Prostate gland (tissue), 2 donors: ENCODE measurements around the gene FABP2.

Experiments used
- CTCF ChIP-seq, 4 experiments: fragments of 200-600 bp in 2 of 4; fragments of 450-650 bp in 2 of 4; sonication (generic) in 2 of 4; IDR thresholded peaks; 1 replicate in 3 of 4; 2 replicates in 1 of 4; pipeline ENCODE4 v1.5.1; 2016 to 2019; ENCODE audit warnings: antibody characterized with exemption in 4 of 4, mild to moderate bottlenecking in 2 of 4, moderate library complexity in 2 of 4
- POLR2A ChIP-seq: fragments of 450-650 bp; IDR thresholded peaks from one replicate; pipeline ENCODE4 v1.6.1; 2016; ENCODE audit warnings: antibody characterized with exemption, mild to moderate bottlenecking

GRCh38 chr4:119337010-119337409 is 15.1 kb upstream of the FABP2 start:
- no peak for TF ChIP-seq POLR2A
- TF ChIP-seq CTCF (IDR thresholded peaks at IDR 0.05) = no peak
